NB4 (cell line): ENCODE results near the gene C20orf141.
"Not testable (repeated sequence)": the region's sequence is repeated elsewhere in the genome, so short reads cannot be mapped to it uniquely, and the experiment has no call there.

Experiments
- MYC ChIP-seq: IDR thresholded peaks from 2 replicates; pipeline ENCODE4 v1.6.1; 2011; ENCODE audit warnings: low read depth, low read length
- POLR2A ChIP-seq: IDR thresholded peaks from 2 replicates; pipeline ENCODE4 v1.6.1; 2011; ENCODE audit warnings: mild to moderate bottlenecking; ENCODE audit not compliant: insufficient read length; ENCODE audit errors: extremely low read depth
- TF ChIP-seq, protein P1 (sequence below): IDR thresholded peaks from one replicate; pipeline ENCODE4 v1.5.1; 2012; ENCODE audit warnings: low read depth, low read length
- TF ChIP-seq, protein P2 (sequence below): IDR thresholded peaks from 2 replicates; pipeline ENCODE4 v1.6.1; 2011; ENCODE audit warnings: low read depth, low read length

DNA sequence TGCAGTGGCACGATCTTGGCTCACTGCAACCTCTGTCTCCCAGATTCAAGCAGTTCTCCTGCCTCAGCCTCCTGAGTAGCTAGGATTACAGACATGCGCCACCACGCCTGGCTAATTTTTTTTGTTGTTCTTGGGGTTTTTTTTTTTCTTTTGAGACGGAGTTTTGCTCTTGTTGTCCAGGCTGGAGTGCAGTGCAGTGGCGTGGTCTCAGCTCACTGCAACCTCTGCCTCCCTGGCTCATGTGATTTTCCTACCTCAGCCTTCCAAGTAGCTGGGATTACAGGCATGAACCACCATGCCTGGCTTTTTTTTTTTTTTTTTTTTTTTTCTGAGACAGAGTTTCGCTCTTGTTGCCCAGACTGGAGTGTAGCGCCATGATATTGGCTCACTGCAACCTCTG lies 16.4 kb downstream of the C20orf141 start:
- TF ChIP-seq, protein P1, sequence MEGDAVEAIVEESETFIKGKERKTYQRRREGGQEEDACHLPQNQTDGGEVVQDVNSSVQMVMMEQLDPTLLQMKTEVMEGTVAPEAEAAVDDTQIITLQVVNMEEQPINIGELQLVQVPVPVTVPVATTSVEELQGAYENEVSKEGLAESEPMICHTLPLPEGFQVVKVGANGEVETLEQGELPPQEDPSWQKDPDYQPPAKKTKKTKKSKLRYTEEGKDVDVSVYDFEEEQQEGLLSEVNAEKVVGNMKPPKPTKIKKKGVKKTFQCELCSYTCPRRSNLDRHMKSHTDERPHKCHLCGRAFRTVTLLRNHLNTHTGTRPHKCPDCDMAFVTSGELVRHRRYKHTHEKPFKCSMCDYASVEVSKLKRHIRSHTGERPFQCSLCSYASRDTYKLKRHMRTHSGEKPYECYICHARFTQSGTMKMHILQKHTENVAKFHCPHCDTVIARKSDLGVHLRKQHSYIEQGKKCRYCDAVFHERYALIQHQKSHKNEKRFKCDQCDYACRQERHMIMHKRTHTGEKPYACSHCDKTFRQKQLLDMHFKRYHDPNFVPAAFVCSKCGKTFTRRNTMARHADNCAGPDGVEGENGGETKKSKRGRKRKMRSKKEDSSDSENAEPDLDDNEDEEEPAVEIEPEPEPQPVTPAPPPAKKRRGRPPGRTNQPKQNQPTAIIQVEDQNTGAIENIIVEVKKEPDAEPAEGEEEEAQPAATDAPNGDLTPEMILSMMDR = not testable (repeated sequence)
- TF ChIP-seq MYC, POLR2A: not testable (repeated sequence)
- TF ChIP-seq, protein P2, sequence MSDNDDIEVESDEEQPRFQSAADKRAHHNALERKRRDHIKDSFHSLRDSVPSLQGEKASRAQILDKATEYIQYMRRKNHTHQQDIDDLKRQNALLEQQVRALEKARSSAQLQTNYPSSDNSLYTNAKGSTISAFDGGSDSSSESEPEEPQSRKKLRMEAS = not testable (repeated sequence)
